22Rv1 (cell line): Measurements from ENCODE around the gene ZDHHC11.
"Not testable (repeated sequence)": the region's sequence is repeated elsewhere in the genome, so short reads cannot be mapped to it uniquely, and the experiment has no call there.

Experiments
- ZFX ChIP-seq: fragments of 450-650 bp; IDR thresholded peaks from 2 replicates; pipeline ENCODE4 v1.6.1; 2017; ENCODE audit warnings: antibody characterized with exemption, borderline replicate concordance
- TF ChIP-seq, protein P1 (sequence below): fragments of 450-650 bp; IDR thresholded peaks from 2 replicates; pipeline ENCODE4 v1.5.1; 2017; ENCODE audit warnings: mild to moderate bottlenecking

DNA sequence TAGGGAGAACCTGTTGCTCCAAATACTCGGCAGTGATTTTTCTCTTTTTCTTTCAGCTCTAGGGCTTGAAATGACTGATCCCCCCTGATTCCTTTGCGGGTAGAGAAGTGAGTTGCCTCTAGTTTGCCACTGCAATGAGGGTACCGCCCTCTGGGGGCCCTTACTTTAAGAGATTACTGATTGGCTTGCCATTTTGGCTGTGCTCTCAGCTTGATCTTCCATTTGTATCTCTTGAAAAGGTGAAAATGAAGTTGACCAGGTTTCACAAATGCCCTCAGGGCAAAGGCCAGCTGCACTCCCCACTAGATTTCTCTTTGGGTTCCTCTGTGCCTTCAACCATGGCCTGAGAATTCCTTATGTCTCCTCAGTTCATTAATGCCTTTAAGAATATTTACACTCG lies 52.8 kb downstream of the ZDHHC11 start:
- TF ChIP-seq, protein P1, sequence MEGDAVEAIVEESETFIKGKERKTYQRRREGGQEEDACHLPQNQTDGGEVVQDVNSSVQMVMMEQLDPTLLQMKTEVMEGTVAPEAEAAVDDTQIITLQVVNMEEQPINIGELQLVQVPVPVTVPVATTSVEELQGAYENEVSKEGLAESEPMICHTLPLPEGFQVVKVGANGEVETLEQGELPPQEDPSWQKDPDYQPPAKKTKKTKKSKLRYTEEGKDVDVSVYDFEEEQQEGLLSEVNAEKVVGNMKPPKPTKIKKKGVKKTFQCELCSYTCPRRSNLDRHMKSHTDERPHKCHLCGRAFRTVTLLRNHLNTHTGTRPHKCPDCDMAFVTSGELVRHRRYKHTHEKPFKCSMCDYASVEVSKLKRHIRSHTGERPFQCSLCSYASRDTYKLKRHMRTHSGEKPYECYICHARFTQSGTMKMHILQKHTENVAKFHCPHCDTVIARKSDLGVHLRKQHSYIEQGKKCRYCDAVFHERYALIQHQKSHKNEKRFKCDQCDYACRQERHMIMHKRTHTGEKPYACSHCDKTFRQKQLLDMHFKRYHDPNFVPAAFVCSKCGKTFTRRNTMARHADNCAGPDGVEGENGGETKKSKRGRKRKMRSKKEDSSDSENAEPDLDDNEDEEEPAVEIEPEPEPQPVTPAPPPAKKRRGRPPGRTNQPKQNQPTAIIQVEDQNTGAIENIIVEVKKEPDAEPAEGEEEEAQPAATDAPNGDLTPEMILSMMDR, result not testable (repeated sequence)
- TF ChIP-seq ZFX, result not testable (repeated sequence)
